ENCODE measurements around the gene AFMID.
"Not testable (repeated sequence)": the region's sequence is repeated elsewhere in the genome, so short reads cannot be mapped to it uniquely, and the experiment has no call there.

The AFMID gene

GRCh38 chr17:78238823-78239488 is 51.8 kb downstream of the AFMID start:
- no peak for DNase-seq

GRCh38 chr17:78239489-78239931 is 52.3 kb downstream of the AFMID start:
- no peak for DNase-seq

- DNase-seq = no peak
Observed at GRCh38 chr17:78240012-78240655, 53.0 kb downstream of the AFMID start.

- DNase-seq = no peak
Observed at GRCh38 chr17:78240839-78241238, 53.7 kb downstream of the AFMID start.

- no peak for DNase-seq
Observed at GRCh38 chr17:78241277-78242023, 54.3 kb downstream of the AFMID start.

- no peak for DNase-seq
Observed at GRCh38 chr17:78242024-78242742, 55.0 kb downstream of the AFMID start.

GRCh38 chr17:78247304-78247703 is 60.1 kb downstream of the AFMID start:
- no peak for DNase-seq

- DNase-seq = no peak
Observed at GRCh38 chr17:78248051-78248914, 61.1 kb downstream of the AFMID start.

GRCh38 chr17:78249074-78249817 is 62.1 kb downstream of the AFMID start:
- DNase-seq = no peak

- no peak for DNase-seq
Observed at GRCh38 chr17:78249818-78250806, 63.0 kb downstream of the AFMID start.

- DNase-seq = peak; percentile 83
Observed at GRCh38 chr17:78250891-78251772, 64.0 kb downstream of the AFMID start.

GRCh38 chr17:78251773-78252103 is 64.6 kb downstream of the AFMID start:
- DNase-seq = no peak

- no peak for DNase-seq
Observed at GRCh38 chr17:78252111-78252634, 65.0 kb downstream of the AFMID start.

GRCh38 chr17:78252701-78253635 is 65.8 kb downstream of the AFMID start:
- DNase-seq = no peak

GRCh38 chr17:78253636-78253945 is 66.4 kb downstream of the AFMID start:
- not testable (repeated sequence) for DNase-seq

GRCh38 chr17:78253946-78254672 is 66.9 kb downstream of the AFMID start:
- peak; percentile 91 for DNase-seq
